ENCODE data around the gene ZNF155.

DNA sequence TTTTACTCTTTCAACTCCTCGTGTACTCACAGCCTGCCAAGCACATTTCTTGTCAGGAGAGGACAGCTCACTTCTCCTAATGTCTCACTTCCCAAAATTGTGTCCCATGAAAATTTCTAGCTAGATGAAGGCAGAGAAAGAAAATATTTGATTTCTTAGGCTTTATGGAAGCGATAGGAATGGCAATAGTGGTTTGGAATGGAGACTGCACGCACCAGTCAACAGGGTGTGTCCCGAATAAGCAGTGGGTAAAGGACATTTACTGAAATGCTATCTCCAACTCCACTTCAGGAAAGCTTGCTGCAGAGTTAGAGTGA is 40.9 kb downstream of the ZNF155 start:
- no peak for TF ChIP-seq TAF1 (IDR thresholded peaks at IDR 0.05; ENCODE audit: low read depth)
- TF ChIP-seq EZH2 (IDR thresholded peaks at IDR 0.05; ENCODE audit: borderline replicate concordance, insufficient read depth, low read length, poor library complexity, severe bottlenecking): no peak
- TF ChIP-seq MXI1 (conservative IDR thresholded peaks at IDR 0.05; ENCODE audit: poor library complexity, severe bottlenecking): no peak
- TF ChIP-seq, protein P1, sequence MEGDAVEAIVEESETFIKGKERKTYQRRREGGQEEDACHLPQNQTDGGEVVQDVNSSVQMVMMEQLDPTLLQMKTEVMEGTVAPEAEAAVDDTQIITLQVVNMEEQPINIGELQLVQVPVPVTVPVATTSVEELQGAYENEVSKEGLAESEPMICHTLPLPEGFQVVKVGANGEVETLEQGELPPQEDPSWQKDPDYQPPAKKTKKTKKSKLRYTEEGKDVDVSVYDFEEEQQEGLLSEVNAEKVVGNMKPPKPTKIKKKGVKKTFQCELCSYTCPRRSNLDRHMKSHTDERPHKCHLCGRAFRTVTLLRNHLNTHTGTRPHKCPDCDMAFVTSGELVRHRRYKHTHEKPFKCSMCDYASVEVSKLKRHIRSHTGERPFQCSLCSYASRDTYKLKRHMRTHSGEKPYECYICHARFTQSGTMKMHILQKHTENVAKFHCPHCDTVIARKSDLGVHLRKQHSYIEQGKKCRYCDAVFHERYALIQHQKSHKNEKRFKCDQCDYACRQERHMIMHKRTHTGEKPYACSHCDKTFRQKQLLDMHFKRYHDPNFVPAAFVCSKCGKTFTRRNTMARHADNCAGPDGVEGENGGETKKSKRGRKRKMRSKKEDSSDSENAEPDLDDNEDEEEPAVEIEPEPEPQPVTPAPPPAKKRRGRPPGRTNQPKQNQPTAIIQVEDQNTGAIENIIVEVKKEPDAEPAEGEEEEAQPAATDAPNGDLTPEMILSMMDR (IDR thresholded peaks at IDR 0.05; ENCODE audit: poor library complexity, severe bottlenecking): no peak
- TF ChIP-seq EP300 (conservative IDR thresholded peaks at IDR 0.05; ENCODE audit: poor library complexity, severe bottlenecking): no peak
- no peak for TF ChIP-seq POLR2AphosphoS5 (IDR thresholded peaks at IDR 0.05)
